ENCODE measurements around the gene DPH3.

Gene DPH3

GRCh38 chr3:16255326-16255725 is 9.4 kb downstream of the DPH3 start:
- no peak for DNase-seq (ENCODE audit: low spot score)

DNA sequence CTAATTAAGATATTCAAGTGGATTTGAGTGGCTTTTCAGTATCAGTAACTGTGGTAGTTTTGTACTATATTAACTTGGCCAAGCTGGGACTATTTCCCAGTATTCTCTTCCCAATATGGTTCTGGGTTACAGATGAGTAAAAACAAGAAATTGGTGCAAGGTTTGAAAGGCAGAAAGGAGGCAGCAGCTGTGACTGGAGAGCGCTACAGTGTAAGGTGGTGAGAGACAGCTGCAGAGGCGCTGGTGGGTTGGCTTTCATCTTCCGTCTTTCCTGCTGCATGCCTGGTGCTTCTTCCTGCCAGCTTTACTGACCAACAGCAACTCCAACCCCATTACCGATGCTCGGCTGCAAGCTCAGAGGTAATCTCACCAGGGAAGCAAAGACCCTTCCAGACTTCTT is 9.8 kb downstream of the DPH3 start:
- DNase-seq (ENCODE audit: low spot score): no peak

GRCh38 chr3:16253601-16254000 is 11.1 kb downstream of the DPH3 start:
- no peak for DNase-seq (ENCODE audit: low spot score)

DNA sequence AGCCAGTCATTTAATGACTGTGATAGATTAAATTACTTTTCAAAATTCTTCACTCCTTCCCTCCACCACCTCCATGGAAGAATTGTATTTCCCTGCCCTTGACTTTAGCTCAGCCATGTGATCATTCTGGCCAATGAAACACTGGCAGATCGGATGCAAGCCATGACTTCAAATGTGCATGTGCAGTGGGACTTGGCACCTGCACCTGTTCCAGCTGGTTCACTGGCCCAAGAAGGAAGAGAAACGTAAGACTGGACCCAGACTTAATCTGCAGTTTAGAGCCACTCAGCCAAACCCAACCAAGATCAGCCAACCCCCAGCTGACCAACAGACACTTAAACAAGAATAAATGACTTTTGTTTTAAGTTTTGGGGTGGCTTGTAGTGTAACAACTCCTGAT is 11.8 kb downstream of the DPH3 start:
- DNase-seq (ENCODE audit: low spot score): no peak

GRCh38 chr3:16252243-16252978 is 12.3 kb downstream of the DPH3 start:
- no peak for DNase-seq (ENCODE audit: low spot score)

DNA sequence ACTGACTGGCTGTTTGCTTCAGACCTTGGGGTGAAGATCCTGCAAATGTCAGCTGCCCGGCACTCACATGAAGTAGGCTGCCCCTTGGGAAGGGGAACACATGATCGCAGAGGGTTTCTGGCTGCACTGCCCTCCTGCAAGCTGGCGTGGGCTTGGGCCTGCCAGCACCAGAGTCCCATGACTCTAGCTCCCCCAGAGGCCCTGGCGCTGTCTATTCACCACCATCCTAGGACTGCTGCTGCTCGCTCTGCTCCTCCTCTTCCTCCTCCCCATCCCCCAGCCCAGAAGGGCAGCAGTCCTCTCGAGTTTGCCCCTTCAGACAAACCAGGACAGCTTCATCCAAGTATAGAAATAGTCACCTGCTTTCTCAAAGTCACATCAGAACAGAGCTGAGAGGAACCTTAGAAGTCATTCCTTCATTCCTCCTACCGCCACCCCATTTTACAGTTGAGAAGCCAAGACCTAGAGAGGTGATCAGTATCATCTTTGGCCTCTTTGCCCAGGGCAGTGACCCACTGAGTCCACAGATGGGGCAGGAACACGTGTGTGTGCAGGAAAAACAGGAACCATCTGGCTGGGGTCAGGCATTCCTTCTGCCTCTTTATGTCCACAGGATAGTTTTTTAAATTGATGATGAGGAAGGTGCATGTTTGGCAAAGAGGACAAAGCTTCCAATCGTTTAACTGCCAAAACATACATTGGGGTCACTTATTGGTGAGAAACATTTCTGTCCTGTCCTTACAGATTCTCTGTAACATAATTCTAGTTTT is 13.2 kb downstream of the DPH3 start:
- no peak for DNase-seq (ENCODE audit: low spot score)

DNA sequence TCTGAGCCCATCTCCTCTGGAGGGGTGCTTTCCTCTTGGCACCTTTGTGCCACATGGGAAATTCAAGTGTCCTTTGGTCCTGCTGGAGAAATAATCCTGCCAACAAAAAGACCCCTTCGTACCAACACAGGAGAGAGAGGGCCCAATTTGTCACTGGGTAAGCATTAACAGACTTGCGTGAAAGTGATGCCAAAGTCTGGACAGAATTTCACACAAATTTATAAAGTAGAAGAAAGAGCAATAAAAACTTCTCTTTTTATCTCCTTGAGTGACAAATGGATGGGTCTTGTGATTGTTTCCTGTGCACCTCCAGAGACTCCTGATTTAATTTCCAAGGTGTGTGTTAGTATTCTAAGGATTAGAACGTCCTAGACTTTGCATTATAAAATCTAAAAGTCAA is 14.9 kb downstream of the DPH3 start:
- no peak for DNase-seq (ENCODE audit: low spot score)

GRCh38 chr3:16249336-16249735 is 15.4 kb downstream of the DPH3 start:
- DNase-seq (ENCODE audit: low spot score): peak; percentile 35

DNA sequence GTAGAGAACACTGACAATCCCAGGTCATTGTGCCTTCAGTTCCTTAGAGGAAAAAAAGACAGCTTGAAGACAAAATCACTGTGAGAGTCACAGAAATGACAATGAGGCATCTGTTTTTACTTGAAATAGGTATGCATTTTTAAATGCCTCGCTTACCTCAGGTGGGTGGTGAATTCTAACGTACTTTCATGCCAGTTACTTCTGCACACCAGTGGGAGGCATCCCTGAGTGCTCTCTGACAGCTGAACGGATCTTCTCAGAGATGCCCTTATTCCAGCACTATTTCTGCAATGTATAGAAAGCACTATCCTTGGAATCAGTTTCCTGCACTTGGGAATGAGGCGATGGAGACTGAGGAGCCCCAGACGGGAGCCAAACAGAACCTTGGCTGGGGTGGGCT is 16.2 kb downstream of the DPH3 start:
- DNase-seq (ENCODE audit: low spot score): no peak

DNA sequence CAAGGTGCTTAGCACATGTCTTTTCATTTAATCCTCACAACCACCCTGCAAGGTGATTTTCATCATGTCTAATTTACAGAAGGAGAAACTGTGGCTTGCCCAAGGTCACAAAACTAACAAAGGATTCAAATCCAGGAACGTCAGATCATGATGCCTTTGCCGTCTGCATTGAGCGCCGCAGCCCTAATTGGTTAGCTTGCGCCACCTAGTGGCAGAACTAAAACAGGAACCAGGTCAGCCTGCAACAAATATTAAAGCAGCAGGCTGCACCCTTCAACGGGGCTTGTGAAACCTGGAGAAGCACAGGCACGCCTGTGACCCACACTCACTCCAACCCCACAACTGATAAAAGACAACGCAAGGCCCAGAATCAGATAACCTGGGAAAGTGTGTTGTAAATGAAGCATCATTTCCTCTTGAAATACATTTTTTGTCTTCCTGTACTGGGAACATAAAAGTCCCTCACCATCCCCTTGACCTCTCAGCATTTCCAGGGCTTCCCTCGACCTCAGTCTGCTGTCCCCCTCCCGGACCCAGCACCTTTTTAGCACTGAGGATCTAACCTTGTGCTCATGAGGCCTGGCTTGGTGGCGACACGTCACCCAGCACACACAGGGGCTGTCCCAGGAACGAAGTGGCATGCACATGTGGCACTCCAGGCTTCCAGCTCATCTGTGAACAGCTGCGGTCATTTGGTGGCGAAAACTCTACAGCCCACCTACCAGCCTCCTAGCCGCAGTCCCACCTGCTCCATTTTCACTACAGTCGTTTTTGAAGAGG is 17.3 kb downstream of the DPH3 start:
- peak; percentile 81 for DNase-seq (ENCODE audit: low spot score)

DNA sequence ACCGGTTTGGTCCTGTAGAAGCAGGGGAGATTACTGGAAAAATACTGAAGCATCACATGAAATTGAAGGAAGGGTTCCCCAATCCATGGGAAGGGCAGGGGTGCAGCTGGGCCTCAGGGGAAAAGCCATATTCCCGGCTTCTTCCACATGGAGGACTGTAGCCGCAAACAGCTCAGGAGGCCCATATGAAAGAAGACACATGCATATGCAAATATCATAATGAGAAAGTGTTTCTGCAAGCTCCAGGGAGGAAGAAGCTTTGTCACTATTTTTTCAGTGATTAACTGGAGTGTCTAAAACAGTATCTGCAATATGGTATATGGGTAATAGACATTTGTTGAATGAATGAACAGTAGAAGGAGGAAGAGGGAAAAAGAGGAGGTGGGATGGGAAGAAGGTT is 19.1 kb downstream of the DPH3 start:
- no peak for DNase-seq (ENCODE audit: low spot score)

- peak; percentile 57 for DNase-seq (ENCODE audit: low spot score)
Measured at GRCh38 chr3:16243706-16244490, 20.8 kb downstream of the DPH3 start.

- DNase-seq (ENCODE audit: low spot score): no peak
Measured at GRCh38 chr3:16242177-16242576, 22.6 kb downstream of the DPH3 start.

GRCh38 chr3:16241225-16241624 is 23.5 kb downstream of the DPH3 start:
- no peak for DNase-seq (ENCODE audit: low spot score)

- peak; percentile 40 for DNase-seq (ENCODE audit: low spot score)
Measured at GRCh38 chr3:16240229-16241023, 24.3 kb downstream of the DPH3 start.

- DNase-seq (ENCODE audit: low spot score): no peak
Measured at GRCh38 chr3:16239780-16240179, 25.0 kb downstream of the DPH3 start.

- no peak for DNase-seq (ENCODE audit: low spot score)
Measured at GRCh38 chr3:16239086-16239770, 25.5 kb downstream of the DPH3 start.

- DNase-seq (ENCODE audit: low spot score): no peak
Measured at GRCh38 chr3:16236856-16237393, 27.8 kb downstream of the DPH3 start.

DNA sequence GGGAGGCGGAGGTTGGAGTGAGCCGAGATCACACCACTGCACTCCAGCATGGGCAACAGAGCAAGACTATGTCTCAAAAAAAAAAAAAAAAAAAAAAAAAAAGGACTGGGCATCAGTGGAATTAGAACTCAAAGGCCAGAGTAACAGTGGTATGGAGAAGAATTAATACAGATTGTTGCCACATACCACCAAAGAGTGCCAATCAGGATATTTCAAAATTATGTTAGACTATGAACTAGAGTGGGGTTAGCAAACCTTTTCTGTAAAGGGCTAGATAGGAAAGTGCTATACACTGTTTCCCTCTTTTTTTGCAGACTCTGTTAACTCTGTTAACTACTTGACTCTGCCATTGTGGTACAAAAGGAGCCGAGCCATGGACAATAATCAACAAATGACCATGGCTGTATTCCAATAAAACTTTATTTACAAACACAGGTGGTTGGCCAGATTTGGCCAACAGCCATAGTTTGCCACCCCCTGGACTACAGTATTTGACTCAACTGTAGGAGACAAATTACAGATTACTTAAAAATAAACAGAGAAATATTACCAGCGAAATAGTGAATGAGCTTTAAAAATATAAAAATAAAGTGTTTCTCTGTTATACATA is 28.6 kb downstream of the DPH3 start:
- DNase-seq (ENCODE audit: low spot score): no peak

- no peak for DNase-seq (ENCODE audit: low spot score)
Measured at GRCh38 chr3:16234281-16234680, 30.5 kb downstream of the DPH3 start.
